Heart left ventricle (tissue), 13 donors: ENCODE results near the gene CRIM1.

Source experiments
- POLR2A ChIP-seq, 2 donors: fragments of 450-650 bp; IDR thresholded peaks; one replicate each; pipeline ENCODE4 v1.6.1; 2017; ENCODE audit warnings: antibody characterized with exemption in 2 of 2, mild to moderate bottlenecking in 2 of 2, moderate library complexity in 2 of 2
- TF ChIP-seq, protein P1 (sequence below), 12 donors: fragments of 200-600 bp; sonication (generic) in 4 of 12; IDR thresholded peaks; one replicate each; pipeline versions ENCODE4 v1.5.0 to v1.8.0; 2018 to 2022; ENCODE audit warnings: antibody characterized with exemption in 12 of 12, mild to moderate bottlenecking in 5 of 12
- donor health status: ischemic (EF 13 %, LVEDD 7.1; RV severe dilation, severe dysfunction).
- donor health status: DM: no; HTN: yes; CAD: no.
- donor health status: DM: no; HTN: no; CAD: no.
- donor health status: ischemic (EF 25% LVEDD 6.9; RV normal size, moderate dysfunction).
- donor health status: ischemic (EF 25% LVEDD 5.7; RV mildly dilated, moderate dysfunction).
- donor health status: ischemic (EF 35%, LVEDD 5.7; RV mildly dilated, moderate dysfunction).
- donor health status: nonischemic (EF 11% LVEDD 7.7; RV severe dilation, severe dysfunction).
- donor health status: DM: yes; HTN: yes; CAD: no.
- donor health status: PGD.
- donor health status: ischemic (EF 29% LVEDD 5.4; RV normal size, mild dysfunction).
- donor health status: nonischemic (EF 23%, LVEDD 6.1; RV moderate dilation, normal function).

DNA sequence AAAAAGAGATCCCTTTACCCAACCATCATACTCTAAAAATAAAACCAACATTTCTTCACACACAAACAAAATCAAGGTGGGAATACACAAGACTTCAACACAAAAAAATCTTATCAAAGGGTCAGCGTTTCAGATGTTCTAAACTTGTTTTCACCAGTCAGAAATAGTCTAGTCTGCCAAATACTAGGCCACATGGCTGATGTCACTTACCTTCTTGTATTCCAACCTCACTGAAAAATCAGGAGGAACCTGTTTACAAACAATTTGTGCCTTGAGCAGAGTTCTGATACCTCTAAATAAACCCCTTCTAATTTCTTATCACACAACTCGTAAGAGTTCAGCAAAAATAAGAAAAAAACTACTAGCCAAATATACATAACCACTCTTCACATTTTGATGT lies 222.3 kb downstream of the CRIM1 start:
- TF ChIP-seq, protein P1, sequence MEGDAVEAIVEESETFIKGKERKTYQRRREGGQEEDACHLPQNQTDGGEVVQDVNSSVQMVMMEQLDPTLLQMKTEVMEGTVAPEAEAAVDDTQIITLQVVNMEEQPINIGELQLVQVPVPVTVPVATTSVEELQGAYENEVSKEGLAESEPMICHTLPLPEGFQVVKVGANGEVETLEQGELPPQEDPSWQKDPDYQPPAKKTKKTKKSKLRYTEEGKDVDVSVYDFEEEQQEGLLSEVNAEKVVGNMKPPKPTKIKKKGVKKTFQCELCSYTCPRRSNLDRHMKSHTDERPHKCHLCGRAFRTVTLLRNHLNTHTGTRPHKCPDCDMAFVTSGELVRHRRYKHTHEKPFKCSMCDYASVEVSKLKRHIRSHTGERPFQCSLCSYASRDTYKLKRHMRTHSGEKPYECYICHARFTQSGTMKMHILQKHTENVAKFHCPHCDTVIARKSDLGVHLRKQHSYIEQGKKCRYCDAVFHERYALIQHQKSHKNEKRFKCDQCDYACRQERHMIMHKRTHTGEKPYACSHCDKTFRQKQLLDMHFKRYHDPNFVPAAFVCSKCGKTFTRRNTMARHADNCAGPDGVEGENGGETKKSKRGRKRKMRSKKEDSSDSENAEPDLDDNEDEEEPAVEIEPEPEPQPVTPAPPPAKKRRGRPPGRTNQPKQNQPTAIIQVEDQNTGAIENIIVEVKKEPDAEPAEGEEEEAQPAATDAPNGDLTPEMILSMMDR (IDR thresholded peaks at IDR 0.05): no peak
- TF ChIP-seq POLR2A (IDR thresholded peaks at IDR 0.05): no peak
